CD14-positive monocyte (primary cell): ENCODE measurements around the gene LAMB2. TPM values are rescaled to one million over a fixed set of nuclear protein-coding genes. Genes with fewer than 3 reads are reported as not detected.

Experiments used
- DNase-seq, 3 donors: peaks; one replicate each; pipeline ENCODE4 v3.0.0-alpha.2; 2011 to 2022
- H2AFZ ChIP-seq: 2 replicates; pipeline ENCODE4 v1.6.0; 2012; ENCODE audit warnings: mild to moderate bottlenecking, low read depth, low read length, inconsistent platforms; ENCODE audit not compliant: insufficient read depth, poor library complexity, severe bottlenecking
- H3K27ac ChIP-seq, 2 donors: 1 replicate in 1 of 2; 2 replicates in 1 of 2; pipeline ENCODE4 v1.5.1; 2012 to 2013; ENCODE audit warnings: low read length in 2 of 2, control low read depth in 1 of 2, inconsistent platforms in 1 of 2, low read depth in 1 of 2, mild to moderate bottlenecking in 1 of 2
- H3K27me3 ChIP-seq, 2 donors: one replicate each; pipeline versions ENCODE4 v1.6.0 to v1.6.1; 2011 to 2013; ENCODE audit warnings: low read length in 2 of 2; ENCODE audit not compliant: control insufficient read depth in 2 of 2, insufficient read depth in 2 of 2
- H3K36me3 ChIP-seq, 2 donors: replicated peaks in 1 of 2; 1 replicate in 1 of 2; 2 replicates in 1 of 2; pipeline versions ENCODE4 v1.5.1 to v1.6.1; 2012 to 2013; ENCODE audit warnings: low read length in 2 of 2, control low read depth in 1 of 2, inconsistent platforms in 1 of 2, mild to moderate bottlenecking in 1 of 2; ENCODE audit not compliant: insufficient read depth in 2 of 2, control insufficient read depth in 1 of 2
- H3K4me1 ChIP-seq, 2 donors: 1 replicate in 1 of 2; 2 replicates in 1 of 2; pipeline versions ENCODE4 v1.5.1 to v1.6.1; 2012 to 2013; ENCODE audit warnings: low read length in 2 of 2, control low read depth in 1 of 2, inconsistent platforms in 1 of 2, mild to moderate bottlenecking in 1 of 2, moderate library complexity in 1 of 2; ENCODE audit not compliant: insufficient read depth in 2 of 2, control insufficient read depth in 1 of 2
- H3K4me2 ChIP-seq: replicated peaks from 2 replicates; pipeline ENCODE3; 2012; ENCODE audit warnings: low read length, moderate library complexity, mild to moderate bottlenecking; ENCODE audit not compliant: poor library complexity, severe bottlenecking; ENCODE audit errors: extremely low read depth
- H3K4me3 ChIP-seq, 3 experiments: fragments of 200-600 bp in 1 of 3; sonication (generic) in 1 of 3; replicated peaks in 1 of 3; 1 replicate in 2 of 3; 2 replicates in 1 of 3; pipeline ENCODE4 v1.5.1; 2011 to 2013; ENCODE audit warnings: low read length in 3 of 3, mild to moderate bottlenecking in 3 of 3, control low read depth in 2 of 3, low read depth in 2 of 3, inconsistent platforms in 1 of 3, moderate library complexity in 1 of 3
- H3K79me2 ChIP-seq: 2 replicates; pipeline ENCODE4 v1.6.0; 2012; ENCODE audit warnings: mild to moderate bottlenecking, control low read depth, inconsistent platforms, low read length, moderate library complexity; ENCODE audit not compliant: insufficient read depth
- H3K9ac ChIP-seq: 2 replicates; pipeline ENCODE4 v1.6.0; 2017; ENCODE audit warnings: low read length, mild to moderate bottlenecking; ENCODE audit not compliant: insufficient read depth, poor library complexity, severe bottlenecking
- H3K9me3 ChIP-seq, 2 donors: replicated peaks in 1 of 2; 1 replicate in 1 of 2; 2 replicates in 1 of 2; pipeline versions ENCODE4 v1.5.1 to v1.6.1; 2012 to 2013; ENCODE audit warnings: low read length in 2 of 2, control low read depth in 1 of 2; ENCODE audit not compliant: control insufficient read depth in 1 of 2, insufficient read depth in 1 of 2
- H4K20me1 ChIP-seq: 2 replicates; pipeline ENCODE4 v1.6.0; 2012; ENCODE audit warnings: mild to moderate bottlenecking, low read length, control low read depth, moderate library complexity; ENCODE audit not compliant: insufficient read depth
- H3K27ac Mint-ChIP-seq, 7 donors: one replicate each; pipeline ENCODE4 v1.8.0; 2020; ENCODE audit warnings: mild to moderate bottlenecking in 7 of 7, mixed read lengths in 7 of 7, moderate library complexity in 6 of 7, inconsistent platforms in 2 of 7
- H3K27me3 Mint-ChIP-seq, 3 donors: one replicate each; pipeline ENCODE4 v1.8.0; 2021 to 2022; ENCODE audit warnings: low read depth in 3 of 3, mild to moderate bottlenecking in 3 of 3, mixed read lengths in 3 of 3, moderate library complexity in 3 of 3, inconsistent platforms in 1 of 3
- H3K36me3 Mint-ChIP-seq, 2 donors: one replicate each; pipeline ENCODE4 v1.8.0; 2020; ENCODE audit warnings: mixed read lengths in 2 of 2, inconsistent platforms in 1 of 2, mild to moderate bottlenecking in 1 of 2
- H3K4me1 Mint-ChIP-seq: one replicate; pipeline ENCODE4 v1.8.0; 2020; ENCODE audit warnings: mild to moderate bottlenecking, mixed read lengths
- H3K4me3 Mint-ChIP-seq, 2 donors: one replicate each; pipeline ENCODE4 v1.8.0; 2020; ENCODE audit warnings: mild to moderate bottlenecking in 2 of 2, mixed read lengths in 2 of 2, moderate library complexity in 1 of 2
- H3K9me3 Mint-ChIP-seq, 7 donors: one replicate each; pipeline ENCODE4 v1.8.0; 2020 to 2022; ENCODE audit warnings: mixed read lengths in 7 of 7, mild to moderate bottlenecking in 6 of 7, moderate library complexity in 6 of 7, inconsistent platforms in 2 of 7
- WGBS: methylation state at CpG from one replicate; pipeline ENCODE4 v1.1.5; 2013; ENCODE audit warnings: missing lambda C conversion rate; ENCODE audit not compliant: insufficient coverage; 5-methylcytosine and 5-hydroxymethylcytosine counted together
- intact Hi-C, 2 donors: fragments of 100-400 bp; cut with micrococcal nuclease; formaldehyde crosslinking; loops; one replicate each; pipeline versions ENCODE4 v1.15.0 to v1.15.1; 2023
- polyA plus RNA-seq, 3 donors: library from polyadenylated mRNA; depleted of rRNA in 1 of 3; unstranded in 2 of 3; stranded (reverse) in 1 of 3; fragments of 300-500 nt in 2 of 3; fragments of >200 nt in 1 of 3; fragmentation: Illumina TruSeq in 2 of 3; gene quantifications; 1 replicate in 2 of 3; 2 replicates in 1 of 3; pipeline ENCODE4 v1.2.3, GENCODE V29; 2012 to 2021
- TF ChIP-seq, protein P1 (sequence below): fragments of 200-600 bp; IDR thresholded peaks from one replicate; pipeline ENCODE4 v1.8.0; 2022; ENCODE audit warnings: antibody characterized with exemption, mild to moderate bottlenecking

Gene LAMB2
- polyA plus RNA-seq, 3 donors, result 4.0 to 59.3 (median 7.6) TPM

DNA sequence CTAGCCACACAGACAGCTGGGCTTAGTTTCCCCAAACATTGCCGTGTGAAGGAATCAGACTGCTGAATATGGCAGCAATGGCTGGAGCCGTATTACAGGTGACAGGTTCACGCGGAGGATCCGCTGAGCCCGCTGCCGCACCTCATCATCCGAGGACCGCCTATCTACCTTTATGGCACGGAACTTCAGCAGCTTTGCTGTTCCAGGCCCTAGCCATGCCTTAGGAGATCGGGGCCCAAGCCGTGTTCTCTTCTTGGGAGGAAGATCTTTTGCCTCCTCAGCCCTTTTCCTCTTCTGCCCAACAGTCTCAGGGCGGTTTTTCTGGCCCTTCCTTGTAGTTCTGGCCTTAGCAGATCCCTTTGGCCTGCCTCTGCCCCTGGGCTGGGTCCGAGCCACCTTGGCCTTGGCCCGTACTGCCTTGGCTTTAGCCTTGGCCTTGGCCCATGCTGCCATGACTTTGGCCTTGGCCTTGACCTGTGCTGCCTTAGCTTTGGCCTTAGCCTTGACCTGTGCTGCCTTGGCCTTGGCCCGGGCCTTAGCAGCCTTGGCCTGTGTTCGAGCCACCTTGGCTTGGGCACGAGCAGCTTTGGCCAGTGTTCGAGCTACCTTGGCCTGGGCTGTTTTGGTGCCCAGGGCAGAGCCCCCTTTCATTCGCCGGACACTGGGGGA, 30.0 kb upstream of the LAMB2 start:
- TF ChIP-seq, protein P1, sequence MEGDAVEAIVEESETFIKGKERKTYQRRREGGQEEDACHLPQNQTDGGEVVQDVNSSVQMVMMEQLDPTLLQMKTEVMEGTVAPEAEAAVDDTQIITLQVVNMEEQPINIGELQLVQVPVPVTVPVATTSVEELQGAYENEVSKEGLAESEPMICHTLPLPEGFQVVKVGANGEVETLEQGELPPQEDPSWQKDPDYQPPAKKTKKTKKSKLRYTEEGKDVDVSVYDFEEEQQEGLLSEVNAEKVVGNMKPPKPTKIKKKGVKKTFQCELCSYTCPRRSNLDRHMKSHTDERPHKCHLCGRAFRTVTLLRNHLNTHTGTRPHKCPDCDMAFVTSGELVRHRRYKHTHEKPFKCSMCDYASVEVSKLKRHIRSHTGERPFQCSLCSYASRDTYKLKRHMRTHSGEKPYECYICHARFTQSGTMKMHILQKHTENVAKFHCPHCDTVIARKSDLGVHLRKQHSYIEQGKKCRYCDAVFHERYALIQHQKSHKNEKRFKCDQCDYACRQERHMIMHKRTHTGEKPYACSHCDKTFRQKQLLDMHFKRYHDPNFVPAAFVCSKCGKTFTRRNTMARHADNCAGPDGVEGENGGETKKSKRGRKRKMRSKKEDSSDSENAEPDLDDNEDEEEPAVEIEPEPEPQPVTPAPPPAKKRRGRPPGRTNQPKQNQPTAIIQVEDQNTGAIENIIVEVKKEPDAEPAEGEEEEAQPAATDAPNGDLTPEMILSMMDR, result no peak
- no peak overlapping the region for H3K4me2 ChIP-seq
- no peak for DNase-seq
- peaks cover 35% of the 10 kb centered on the region for H4K20me1 ChIP-seq
- Mint-ChIP-seq H3K9me3 (peaks cover 0 to 14% (median 6%) of the 10 kb centered on the region in 7 donors), H3K4me3 (no peak overlapping the region), H3K27ac (no peak overlapping the region), H3K4me1 (peaks cover 34% of the 10 kb centered on the region), H3K27me3 (peaks cover 0 to 2% (median 0%) of the 10 kb centered on the region in 3 donors), H3K36me3 (peaks cover 22 to 47% of the 10 kb centered on the region in 2 donors)
- 95% methylated on average over 21 of the region's 21 CpGs for WGBS
- no peak overlapping the region for H3K27ac ChIP-seq
- intact Hi-C loops, result no loop called here
- no peak overlapping the region for H3K9ac ChIP-seq
- H3K27me3 ChIP-seq, result no peaks in the 10 kb centered on the region
- peaks cover 26 to 49% of the 10 kb centered on the region in 2 donors for H3K4me1 ChIP-seq
- H3K9me3 ChIP-seq, result peaks cover 0 to 7% of the 10 kb centered on the region in 2 donors
- peaks cover 40% of the 10 kb centered on the region for H3K79me2 ChIP-seq
- no peak overlapping the region for H3K4me3 ChIP-seq
- no peak overlapping the region for H2AFZ ChIP-seq
- H3K36me3 ChIP-seq, result peaks cover 13 to 30% of the 10 kb centered on the region in 2 donors

DNA sequence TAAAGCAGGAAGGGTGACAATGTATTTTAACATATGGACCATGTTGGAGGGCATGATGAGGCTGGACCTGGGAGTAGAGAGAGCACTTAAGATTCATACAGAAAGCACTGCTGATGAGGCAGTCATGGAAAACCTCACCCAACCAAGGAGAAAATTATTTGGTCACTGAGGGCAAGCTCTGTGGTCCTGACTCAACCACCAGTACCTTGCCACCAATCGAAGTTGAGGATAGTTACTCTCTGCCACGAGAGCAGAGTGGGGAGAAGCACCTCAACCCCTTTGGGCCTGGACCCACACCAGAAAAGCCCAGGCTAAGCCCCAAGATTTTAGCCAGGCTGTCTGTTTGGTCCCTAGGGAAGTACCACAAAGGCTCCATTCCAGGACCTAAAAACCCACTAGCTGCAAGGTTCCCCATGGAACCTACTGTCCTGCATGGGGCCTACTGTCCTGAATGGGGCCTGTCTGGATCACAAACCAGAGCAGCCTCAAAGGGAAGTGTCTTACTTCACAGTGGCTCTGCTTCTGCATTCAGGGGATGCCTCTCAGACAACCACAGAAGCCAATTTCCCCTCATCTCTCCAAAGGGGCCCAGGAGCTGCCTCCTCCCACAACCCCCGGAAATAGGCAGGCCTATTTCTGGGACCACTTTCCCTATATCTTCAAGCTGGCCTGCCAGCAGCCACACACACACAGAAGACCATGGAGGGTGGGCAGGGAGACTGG, 29.1 kb upstream of the LAMB2 start:
- Histone ChIP-seq H2AFZ (no peak overlapping the region), H3K4me3 (no peak overlapping the region), H3K4me1 (peaks cover 26 to 49% of the 10 kb centered on the region in 2 donors), H4K20me1 (peaks cover 35% of the 10 kb centered on the region), H3K9ac (no peak overlapping the region), H3K9me3 (peaks cover 0 to 7% of the 10 kb centered on the region in 2 donors), H3K4me2 (no peak overlapping the region), H3K27ac (peak overlapping the region in 1 of 2 donors; percentile 18), H3K79me2 (peaks cover 40% of the 10 kb centered on the region), H3K36me3 (peaks cover 13 to 30% of the 10 kb centered on the region in 2 donors), H3K27me3 (no peaks in the 10 kb centered on the region)
- intact Hi-C loops, result no loop called here
- Mint-ChIP-seq H3K4me1 (peaks cover 34% of the 10 kb centered on the region), H3K9me3 (peaks cover 0 to 9% (median 6%) of the 10 kb centered on the region in 7 donors), H3K4me3 (no peak overlapping the region), H3K27ac (peak overlapping the region in 2 of 7 donors; percentile 42 to 50), H3K36me3 (peaks cover 22 to 47% of the 10 kb centered on the region in 2 donors), H3K27me3 (peaks cover 0 to 2% (median 0%) of the 10 kb centered on the region in 3 donors)
- no peak for DNase-seq
- TF ChIP-seq, protein P1, result no peak
- WGBS, result 80% methylated on average over 1 of the region's 3 CpGs
